Posterior cingulate gyrus (tissue), 11 donors: ENCODE measurements around the gene ARHGAP25.
A peak's percentile ranks its signal among the peaks of the same experiment; 100 is the strongest.

Source experiments
- DNase-seq, 10 donors: peaks; one replicate each; pipeline versions ENCODE4 v3.0.0 to v3.0.0-alpha.2; 2020 to 2021; ENCODE audit warnings: mixed read lengths in 3 of 10
- intact Hi-C: fragments of 100-400 bp; cut with DNase I; formaldehyde crosslinking; loops from one replicate; pipeline ENCODE4 v1.15.1; 2023

ARHGAP25 gene

DNA sequence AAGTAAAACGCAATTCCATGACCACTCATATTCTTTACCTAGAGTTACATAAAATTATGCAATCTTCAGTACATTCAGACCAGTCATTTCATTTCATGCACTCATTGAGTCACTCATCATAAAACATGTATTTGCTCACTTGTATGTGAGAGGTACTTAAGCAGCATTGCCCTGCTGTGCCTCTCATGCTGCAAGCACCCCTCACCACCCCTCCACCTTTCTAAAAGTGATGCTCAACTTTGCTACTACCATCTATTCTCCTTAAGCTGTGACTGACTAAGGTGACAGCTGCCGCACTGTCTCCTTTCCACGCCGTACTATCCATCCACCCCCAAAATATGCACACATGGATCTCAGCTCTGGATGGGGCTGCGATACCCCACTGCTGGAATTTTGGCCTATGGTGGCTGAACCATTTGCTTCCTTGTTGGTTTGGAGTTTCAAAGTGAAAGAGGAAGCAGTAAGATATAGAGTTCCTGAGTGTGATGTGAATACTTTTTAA lies 7.2 kb downstream of the ARHGAP25 start:
- intact Hi-C loops: no loop called here
- DNase-seq: no peak

GRCh38 chr2:68742626-68743415 lies 8.2 kb downstream of the ARHGAP25 start:
- DNase-seq: no peak
- intact Hi-C loops: no loop called here

DNA sequence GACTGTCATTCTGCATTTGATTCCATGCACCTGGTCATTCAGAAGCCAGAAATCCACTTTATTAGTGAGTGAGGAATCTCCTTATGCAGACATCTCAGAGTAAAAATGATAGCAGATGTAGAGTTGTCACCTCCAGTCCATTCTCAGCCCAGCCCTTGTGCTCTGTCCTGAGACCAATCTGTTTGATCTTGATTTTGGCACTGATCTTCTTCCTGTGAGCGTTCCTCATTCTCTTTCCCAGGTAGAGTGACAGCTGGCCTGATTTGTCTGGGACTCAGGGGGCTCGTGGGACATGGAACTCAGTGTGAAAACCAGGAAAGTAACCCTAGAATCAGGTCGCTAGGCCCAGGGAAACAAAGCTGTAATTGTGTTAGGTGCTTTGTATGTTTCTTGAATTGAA lies 8.9 kb downstream of the ARHGAP25 start:
- intact Hi-C loops: no loop called here
- DNase-seq: no peak

GRCh38 chr2:68744366-68744912 lies 9.8 kb downstream of the ARHGAP25 start:
- intact Hi-C loops: no loop called here
- DNase-seq: no peak

GRCh38 chr2:68745006-68745405 lies 10.4 kb downstream of the ARHGAP25 start:
- intact Hi-C loops: no loop called here
- no peak for DNase-seq

- intact Hi-C loops: no loop called here
- DNase-seq: no peak
Observed at GRCh38 chr2:68746408-68746807, 11.8 kb downstream of the ARHGAP25 start.

- no peak for DNase-seq
- intact Hi-C loops: no loop called here
Observed at GRCh38 chr2:68747413-68747812, 12.8 kb downstream of the ARHGAP25 start.

DNA sequence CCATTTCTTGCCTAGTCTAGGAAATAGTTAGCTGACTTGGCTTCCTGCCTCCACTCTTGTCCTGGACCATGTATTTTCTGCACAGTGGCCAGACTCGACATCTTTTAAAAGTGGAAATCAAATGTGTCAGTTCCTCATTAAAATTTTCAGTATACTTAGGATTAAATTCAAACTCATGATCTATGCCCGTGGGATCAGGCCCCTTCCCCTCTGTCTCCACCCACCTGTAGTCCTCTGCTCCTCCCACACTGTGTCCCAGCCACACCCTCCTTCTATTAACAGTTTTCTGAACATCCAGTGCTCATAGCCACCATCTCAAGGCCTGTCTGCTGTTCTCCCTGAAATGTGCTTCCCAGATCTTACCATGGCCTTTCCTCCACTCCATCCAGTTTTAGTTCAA lies 13.3 kb downstream of the ARHGAP25 start:
- intact Hi-C loops: no loop called here
- DNase-seq: no peak

DNA sequence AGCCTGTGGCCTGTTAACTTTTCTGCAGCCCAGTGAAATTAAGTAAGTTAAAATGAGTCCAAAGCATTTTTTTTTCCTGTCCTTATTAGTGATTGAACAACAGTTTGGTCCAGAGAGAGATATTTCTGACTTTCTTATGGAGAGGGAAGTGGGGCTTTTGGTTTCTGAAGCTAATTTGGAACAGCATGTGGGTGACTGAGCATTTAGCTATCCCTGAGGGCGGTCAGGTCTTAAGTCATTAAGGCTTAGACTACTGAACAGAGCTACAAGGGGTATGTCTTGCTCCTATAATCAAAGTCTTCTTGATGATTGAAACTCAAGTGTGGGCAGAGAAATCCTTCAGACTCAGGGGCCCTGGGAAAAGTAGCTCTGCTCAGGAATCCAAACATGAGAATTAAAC lies 14.0 kb downstream of the ARHGAP25 start:
- no peak for DNase-seq
- intact Hi-C loops: no loop called here

GRCh38 chr2:68749345-68749744 lies 14.7 kb downstream of the ARHGAP25 start:
- no peak for DNase-seq
- intact Hi-C loops: no loop called here

GRCh38 chr2:68750592-68751396 lies 16.2 kb downstream of the ARHGAP25 start:
- intact Hi-C loops: loop anchor here (1.0 to 5.0 kb wide), 3 partner anchors 77 to 175 kb away; no protein-coding TSS in a partner anchor
- peak in 1 of 10 donors; percentile 66 for DNase-seq

- DNase-seq: peak; percentile 77 to 98 (median 93)
- intact Hi-C loops: loop anchor here (1.0 to 5.0 kb wide), 3 partner anchors 76 to 174 kb away; no protein-coding TSS in a partner anchor
Observed at GRCh38 chr2:68751397-68752339, 17.1 kb downstream of the ARHGAP25 start.

DNA sequence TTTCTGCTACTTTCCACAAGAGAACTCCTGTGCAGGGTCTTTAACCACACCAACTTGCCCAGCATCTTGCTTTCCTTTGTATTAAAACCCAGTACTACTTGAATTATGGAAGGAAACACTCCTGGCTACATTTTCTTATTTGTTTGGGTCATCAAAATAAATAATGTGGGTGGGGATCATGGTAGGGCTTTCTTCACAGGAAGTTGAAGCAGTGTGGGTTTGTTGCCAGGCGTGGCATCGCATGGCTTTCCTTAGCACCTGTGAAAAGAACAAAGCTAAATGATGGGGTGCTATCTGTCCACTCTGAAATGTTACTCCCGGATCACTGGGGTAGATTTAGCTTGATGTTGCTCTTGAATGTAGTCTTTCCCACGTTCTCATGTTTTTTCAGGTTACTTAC lies 18.7 kb downstream of the ARHGAP25 start:
- no peak for DNase-seq
- intact Hi-C loops: loop anchor here (5.0 kb wide), 1 partner anchor 74 kb away; no protein-coding TSS in a partner anchor

- no peak for DNase-seq
- intact Hi-C loops: no loop called here
Observed at GRCh38 chr2:68755071-68755470, 20.5 kb downstream of the ARHGAP25 start.

GRCh38 chr2:68756178-68756577 lies 21.6 kb downstream of the ARHGAP25 start:
- intact Hi-C loops: no loop called here
- DNase-seq: no peak

DNA sequence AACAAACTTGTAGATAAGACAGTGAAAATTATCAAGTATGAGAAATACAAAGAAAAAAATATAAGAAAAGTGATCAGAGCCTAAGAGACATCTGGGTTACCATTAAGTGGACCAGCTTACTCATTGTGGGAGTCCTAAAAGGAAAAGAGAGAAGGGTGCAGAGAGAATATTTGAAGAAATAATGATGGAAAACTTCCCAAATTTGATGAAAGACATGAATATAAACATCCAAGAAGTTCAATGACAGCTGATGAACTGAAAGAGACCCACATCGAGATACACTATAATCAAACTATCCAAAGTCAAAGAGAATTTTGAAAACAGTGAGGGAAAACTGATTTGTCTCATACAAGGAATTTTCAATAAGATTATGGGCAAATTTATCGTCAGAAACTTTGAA lies 22.5 kb downstream of the ARHGAP25 start:
- no peak for DNase-seq
- intact Hi-C loops: no loop called here

GRCh38 chr2:68762100-68762499 lies 27.5 kb downstream of the ARHGAP25 start:
- intact Hi-C loops: no loop called here
- no peak for DNase-seq

- intact Hi-C loops: no loop called here
- DNase-seq: no peak
Observed at GRCh38 chr2:68762665-68763064, 28.1 kb downstream of the ARHGAP25 start.

DNA sequence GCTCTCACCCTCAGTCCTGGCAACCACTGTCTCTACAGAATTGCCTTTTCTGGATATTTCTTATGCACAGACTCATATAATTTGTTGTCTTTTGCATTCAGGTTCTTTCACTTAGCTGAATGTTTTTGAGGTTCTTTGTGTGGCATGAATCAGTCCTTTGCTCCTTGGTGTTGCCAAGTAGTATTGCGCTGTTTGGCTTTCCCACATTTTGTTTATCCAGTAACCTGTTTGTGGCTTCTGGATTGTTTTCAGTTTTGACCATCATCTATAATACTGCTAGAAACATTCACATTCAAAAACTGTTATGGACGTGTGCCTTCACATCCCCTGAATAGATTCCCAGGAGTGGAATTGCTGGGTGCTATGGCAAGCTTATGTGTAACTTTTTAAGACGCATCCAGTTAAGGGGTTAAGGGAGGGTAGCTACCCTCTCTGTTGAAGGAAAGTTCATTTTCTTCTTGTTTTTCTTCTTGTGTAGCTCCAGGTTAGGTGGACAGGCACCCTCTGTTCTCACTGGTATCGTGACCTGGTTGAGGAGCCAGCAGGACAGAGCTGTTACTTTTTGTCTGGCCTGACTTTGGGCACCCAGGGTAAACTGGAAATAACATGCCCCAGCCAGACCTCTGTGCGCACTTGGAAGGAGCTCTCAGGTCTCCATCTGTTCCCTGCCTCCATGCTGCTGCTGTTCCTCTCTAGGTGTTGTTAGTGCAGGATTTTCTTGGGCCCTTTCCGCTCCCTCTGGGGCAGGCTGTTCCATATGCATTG lies 29.6 kb downstream of the ARHGAP25 start:
- no peak for DNase-seq
- intact Hi-C loops: no loop called here
